Caki2 (cell line): ENCODE data around the gene GSE1. TPM values are rescaled to one million over a fixed set of nuclear protein-coding genes. Genes with fewer than 3 reads are reported as not detected.

Experiments used
- DNase-seq: peaks from one replicate; pipeline ENCODE4 v3.0.0-alpha.2; 2015; ENCODE audit warnings: low read depth
- in situ Hi-C: cut with HindIII; loops from 2 replicates; pipeline ENCODE4 v1.10.0; 2016; ENCODE audit warnings: low sequenced_read_pairs, low pct_unique_long_range_greater_than_20kb, mixed read lengths
- total RNA-seq: library from RNA; depleted of rRNA; stranded (reverse); fragments of >200 nt; shearing (Covaris generic); gene quantifications from 2 replicates; pipeline ENCODE4 v1.2.3, GENCODE V29; 2014; ENCODE audit warnings: low replicate concordance

GSE1 gene
- total RNA-seq, 1 experiment from 2014 or later, result 7.1 TPM

DNA sequence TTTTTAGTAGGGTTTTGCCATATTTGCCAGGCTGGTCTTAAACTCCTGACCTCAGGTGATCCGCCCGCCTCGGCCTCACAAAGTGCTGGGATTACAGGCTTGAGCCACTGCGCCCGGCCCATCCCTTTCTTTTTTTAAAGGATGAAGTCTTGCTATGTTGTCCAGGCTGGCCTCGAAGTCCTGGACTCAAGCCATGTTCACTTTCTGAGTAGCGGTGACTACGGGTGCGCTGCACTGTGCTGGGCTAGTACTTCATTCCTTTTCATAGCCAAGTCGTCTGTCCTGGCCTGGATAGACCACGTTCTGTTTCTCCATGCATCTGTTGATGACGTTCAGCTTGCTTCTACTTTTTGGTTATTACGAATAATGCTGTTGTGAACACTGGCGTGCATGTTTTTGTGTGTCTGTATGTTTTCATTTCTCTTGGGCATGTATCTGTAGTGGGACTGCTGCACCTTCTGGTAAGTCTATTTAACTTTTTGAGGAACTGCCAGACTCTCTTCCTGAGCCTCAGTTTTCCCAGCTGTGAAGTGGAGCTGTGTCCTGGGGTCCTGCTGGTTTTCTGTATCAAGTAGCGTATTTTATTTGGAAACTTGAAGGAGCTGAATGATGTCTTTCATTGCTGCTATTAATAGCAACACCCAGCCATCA lies 40.0 kb upstream of the GSE1 start:
- in situ Hi-C loops, result no loop called here
- no peak for DNase-seq

DNA sequence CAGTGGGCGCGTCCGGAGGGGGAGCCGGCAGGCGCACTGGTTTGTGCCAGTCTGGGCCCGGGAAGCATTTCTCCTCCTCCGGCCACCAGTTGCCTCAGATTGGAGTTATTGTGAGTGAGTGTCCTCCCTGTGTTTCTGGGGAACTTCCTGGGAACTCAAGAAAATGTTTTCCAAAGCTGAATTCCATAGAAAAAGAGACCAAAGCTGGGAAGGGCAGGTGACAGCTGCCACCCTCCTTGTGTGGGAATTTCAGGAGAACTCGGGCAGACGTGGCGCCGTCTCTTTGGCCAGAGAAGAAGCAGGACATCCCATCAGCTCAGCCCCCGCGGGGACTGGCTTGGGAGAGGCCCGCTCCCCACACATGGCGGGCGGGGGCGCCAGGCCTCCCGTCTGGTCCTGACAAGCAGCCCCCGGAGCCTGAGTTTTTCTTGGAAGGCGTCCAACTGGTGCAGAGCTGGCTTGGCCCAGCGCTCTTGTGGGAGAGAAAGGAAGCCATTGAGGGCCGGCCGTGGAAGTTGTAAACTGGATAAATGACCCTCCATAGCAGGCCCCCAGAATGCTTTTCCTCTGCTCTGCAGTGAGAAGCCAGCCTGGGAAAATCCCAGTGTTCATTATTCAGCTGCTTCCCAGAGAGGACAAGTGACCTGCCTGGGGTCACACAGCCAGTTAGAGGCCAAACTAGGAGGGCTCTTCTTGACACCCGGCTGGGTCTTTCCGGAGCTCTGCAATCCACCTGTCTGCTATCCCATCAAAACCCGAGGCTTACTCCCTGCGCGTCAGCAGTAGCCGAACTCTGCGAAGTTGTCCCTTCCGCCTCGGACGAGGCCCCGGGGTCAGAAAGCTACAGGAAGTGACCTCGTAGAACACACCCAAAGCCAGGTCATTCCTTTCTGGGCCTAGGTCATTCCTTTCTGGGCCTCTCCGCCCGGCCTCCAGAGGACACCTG lies 39.2 kb upstream of the GSE1 start:
- peak; percentile 18 for DNase-seq
- in situ Hi-C loops, result no loop called here

- in situ Hi-C loops, result no loop called here
Measured at GRCh38 chr16:85574672-85575475, 38.2 kb upstream of the GSE1 start.

GRCh38 chr16:85575920-85576319 lies 37.2 kb upstream of the GSE1 start:
- in situ Hi-C loops, result no loop called here
- DNase-seq, result no peak

More at GRCh38 chr16:85574672-85575475, 38.2 kb upstream of the GSE1 start:
- DNase-seq, result no peak

GRCh38 chr16:85576944-85577343 lies 36.2 kb upstream of the GSE1 start:
- in situ Hi-C loops, result no loop called here
- no peak for DNase-seq

- DNase-seq, result no peak
- in situ Hi-C loops, result no loop called here
Measured at GRCh38 chr16:85577899-85578598, 35.1 kb upstream of the GSE1 start.

GRCh38 chr16:85578599-85578948 lies 34.5 kb upstream of the GSE1 start:
- DNase-seq, result no peak
- in situ Hi-C loops, result no loop called here

GRCh38 chr16:85579191-85579590 lies 33.9 kb upstream of the GSE1 start:
- no peak for DNase-seq
- in situ Hi-C loops, result no loop called here

- DNase-seq, result no peak
- in situ Hi-C loops, result no loop called here
Measured at GRCh38 chr16:85579923-85580580, 33.1 kb upstream of the GSE1 start.

DNA sequence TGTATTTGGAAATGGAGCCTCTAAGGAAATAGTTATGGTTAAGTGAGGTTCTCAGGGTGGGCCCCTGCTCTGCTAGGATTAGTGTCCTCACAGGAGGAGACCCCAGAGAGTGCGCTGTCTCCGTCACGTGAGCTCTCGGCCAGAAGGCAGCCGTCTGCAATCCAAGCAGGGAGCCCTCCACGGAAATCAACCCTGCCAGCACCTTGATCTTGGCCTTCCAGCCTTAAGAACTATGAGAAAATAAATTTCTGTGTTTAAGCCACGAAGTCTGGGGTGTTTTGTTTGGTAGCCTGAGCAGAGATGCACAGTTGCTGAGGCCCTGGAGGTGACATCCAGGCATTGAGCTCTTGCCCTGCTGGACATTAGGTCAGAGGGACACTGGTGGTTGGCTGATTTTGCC lies 32.4 kb upstream of the GSE1 start:
- no peak for DNase-seq
- in situ Hi-C loops, result no loop called here

DNA sequence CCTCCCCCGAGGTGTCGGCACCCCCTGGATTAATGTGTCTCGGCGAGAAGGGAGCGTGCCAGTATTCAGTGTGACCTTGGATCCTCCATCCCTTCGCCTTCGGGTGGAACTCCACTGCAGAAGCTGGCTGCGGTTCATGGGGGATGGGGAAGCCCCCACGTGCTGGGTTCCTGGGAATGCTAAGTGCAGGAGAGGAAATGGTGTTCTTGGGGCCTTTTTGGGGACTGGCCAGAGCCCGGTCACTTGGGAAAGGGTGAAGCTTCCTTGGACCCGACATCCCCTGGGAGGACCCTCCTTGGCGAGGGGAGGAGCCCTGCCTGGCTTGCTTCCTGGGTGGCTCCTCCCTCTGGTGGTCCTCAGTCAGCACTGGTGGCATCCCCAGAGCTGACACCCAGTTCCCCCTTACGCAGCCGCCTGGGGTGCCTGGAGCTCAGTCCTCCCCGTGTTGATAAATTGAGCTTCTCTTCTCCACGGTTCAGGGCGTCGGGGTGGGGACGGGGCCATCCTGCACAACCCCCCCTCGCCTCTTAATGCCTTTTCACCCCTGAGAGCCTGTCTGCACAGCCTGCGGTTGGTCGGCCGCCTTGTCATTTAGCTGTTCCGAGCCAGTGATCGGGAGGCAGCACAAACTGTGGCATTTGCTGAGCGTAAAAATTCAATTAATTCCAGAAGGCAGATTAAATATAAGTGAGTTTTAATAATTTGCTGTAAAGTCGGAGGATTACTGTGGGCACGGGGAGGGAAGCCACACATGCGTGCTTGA lies 30.7 kb upstream of the GSE1 start:
- in situ Hi-C loops, result no loop called here
- peak; percentile 30 for DNase-seq

- DNase-seq, result no peak
- in situ Hi-C loops, result no loop called here
Measured at GRCh38 chr16:85583491-85584181, 29.5 kb upstream of the GSE1 start.

- no peak for DNase-seq
- in situ Hi-C loops, result no loop called here
Measured at GRCh38 chr16:85584267-85584666, 28.9 kb upstream of the GSE1 start.

DNA sequence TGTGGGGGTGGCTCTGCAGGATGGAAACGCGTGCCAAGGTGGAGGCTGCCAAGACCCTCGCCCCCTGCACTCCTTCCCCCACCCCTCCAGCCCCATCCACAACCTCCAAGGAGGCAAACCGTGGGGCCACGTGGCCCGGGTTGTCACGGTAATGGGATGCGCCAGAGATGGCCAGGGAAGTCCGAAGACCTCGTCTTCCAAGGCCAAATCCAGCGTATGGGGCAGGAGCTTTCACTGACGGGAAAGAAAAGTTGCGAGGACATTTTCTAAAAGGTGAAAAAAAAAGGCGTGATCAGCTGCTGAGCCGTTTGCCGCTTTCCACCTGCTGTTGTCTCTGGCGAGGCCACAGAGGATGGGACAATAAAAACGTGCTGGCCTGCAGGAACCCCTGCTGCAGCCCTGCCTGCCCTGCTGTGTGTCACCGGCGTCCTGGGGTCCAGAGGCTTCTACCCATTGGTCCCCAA lies 28.3 kb upstream of the GSE1 start:
- in situ Hi-C loops, result no loop called here
- no peak for DNase-seq

DNA sequence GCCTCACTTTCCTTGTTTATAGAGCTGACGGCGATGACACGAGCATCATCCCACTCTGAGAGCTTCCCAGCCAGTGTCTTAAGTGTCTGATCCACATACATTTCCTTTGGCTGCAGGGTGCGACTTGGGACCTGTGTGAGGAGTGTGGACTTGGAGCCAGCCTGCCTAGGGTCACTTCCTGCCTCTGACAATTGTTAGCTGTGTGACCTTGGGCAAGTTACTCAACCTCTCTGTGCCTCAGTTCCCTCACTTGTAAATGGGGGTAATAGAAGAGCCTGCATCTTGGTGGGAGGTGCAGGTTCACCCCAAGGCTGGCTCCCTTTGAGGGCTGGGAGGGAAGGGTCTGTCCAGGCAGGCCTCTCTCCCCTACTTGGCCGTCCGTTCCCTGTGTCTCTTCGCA lies 27.4 kb upstream of the GSE1 start:
- DNase-seq, result no peak
- in situ Hi-C loops, result no loop called here

DNA sequence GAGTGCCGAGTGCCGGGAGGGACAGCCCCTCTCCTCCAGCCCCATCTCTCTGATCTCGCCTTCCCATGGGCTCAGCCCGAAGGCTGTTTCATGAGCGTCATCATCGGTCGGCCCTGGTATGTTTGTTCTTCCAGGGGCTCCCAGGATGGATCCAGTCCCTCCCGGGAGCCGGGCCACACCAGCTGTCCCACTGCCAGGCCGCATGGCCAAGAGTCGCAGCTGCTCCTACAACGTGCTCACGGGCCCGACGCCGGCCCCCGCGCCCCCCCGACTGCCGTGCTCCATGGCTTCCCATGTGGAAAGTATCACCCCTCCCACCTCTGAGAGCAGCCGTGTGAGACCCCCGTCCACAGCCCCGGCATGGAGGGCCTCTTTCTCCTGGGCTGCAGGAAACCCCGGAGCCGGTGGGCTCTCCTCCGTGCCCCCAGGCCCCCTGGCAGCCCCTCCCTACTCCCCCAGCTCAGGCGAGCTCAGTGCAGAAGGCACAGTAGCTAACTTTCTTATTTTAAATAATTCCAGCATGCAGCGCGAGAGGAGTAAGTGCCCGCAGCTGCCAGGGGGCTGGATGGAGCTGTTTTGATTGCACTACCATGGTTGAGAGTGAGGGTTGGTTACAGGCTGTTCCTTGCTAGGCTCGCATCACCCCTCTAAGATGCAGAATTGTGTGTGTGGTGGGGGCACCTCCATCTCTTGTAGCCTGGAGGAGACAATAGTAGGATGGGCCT lies 26.6 kb upstream of the GSE1 start:
- in situ Hi-C loops, result no loop called here
- no peak for DNase-seq
